K562 (cell line): Measurements from ENCODE around the gene ZDHHC12. TPM values are rescaled to one million over a fixed set of nuclear protein-coding genes. Genes with fewer than 3 reads are reported as not detected.

Source experiments
- ATAC-seq: fragments of 200-7000 bp; cut with Tn5 transposase; 3 replicates; pipeline ENCODE4 v1.9.1; 2020; ENCODE audit warnings: moderate library complexity
- BruUV-seq: library from RNA; stranded (reverse); fragments of 400-500 nt; replicated peaks from 2 replicates; lab custom pipeline; 2021; lab: Mats Ljungman, UMichigan
- CTCF ChIA-PET: fragments of 300-600 bp; formaldehyde crosslinking; extraction: SDS; loops from one replicate; lab custom pipeline; 2021; ENCODE audit warnings: low intra/inter-chr PET ratio; lab: Yijun Ruan, JAX
- POLR2A ChIA-PET: fragments of 300-600, 350-650 bp; sonication (Branson Sonifier 250); formaldehyde crosslinking; extraction: SDS; loops from one replicate; lab custom pipeline; 2021; ENCODE audit warnings: antibody characterized with exemption, inconsistent platforms; lab: Yijun Ruan, JAX
- DNase-seq, 4 experiments: peaks; one replicate each; pipeline versions ENCODE4 v3.0.0 to v3.0.0-alpha.2; 2011 to 2018; ENCODE audit warnings: low spot score in 3 of 4, mixed read lengths in 3 of 4; ENCODE audit errors: extremely low read depth in 1 of 4
- FAIRE-seq: peaks from 2 replicates; lab custom pipeline; 2011; peaks lifted over from hg19 to GRCh38; lab: Jason Lieb, UNC
- H2AFZ ChIP-seq: 2 replicates; pipeline ENCODE4 v1.6.0; 2011; ENCODE audit warnings: low read depth, low read length, control low read depth, inconsistent platforms
- H3K27ac ChIP-seq: fragments of 200-600 bp; 3 replicates; pipeline ENCODE4 v1.8.0; 2011; ENCODE audit warnings: low read depth, mild to moderate bottlenecking, control low read depth, inconsistent platforms, low read length, moderate library complexity, mixed read lengths; ENCODE audit errors: extremely low read depth
- H3K27me3 ChIP-seq, 2 experiments: fragments of 300-600 bp in 1 of 2; 2 replicates in 1 of 2; 3 replicates in 1 of 2; pipeline versions ENCODE4 v1.6.0 to v1.8.0; 2011; ENCODE audit warnings: inconsistent platforms in 2 of 2, low read length in 2 of 2, mild to moderate bottlenecking in 1 of 2, mixed read lengths in 1 of 2, moderate library complexity in 1 of 2; ENCODE audit not compliant: control insufficient read depth in 2 of 2, insufficient read depth in 2 of 2
- H3K36me3 ChIP-seq: fragments of 300-600 bp; 3 replicates; pipeline ENCODE4 v1.8.0; 2011; ENCODE audit warnings: mild to moderate bottlenecking, low read length, inconsistent platforms; ENCODE audit not compliant: control insufficient read depth, insufficient read depth
- H3K4me1 ChIP-seq, 2 experiments: fragments of 200-600 bp in 1 of 2; replicated peaks in 1 of 2; 2 replicates in 1 of 2; 3 replicates in 1 of 2; pipeline versions ENCODE4 v1.5.1 to v1.8.0; 2011; ENCODE audit warnings: inconsistent platforms in 2 of 2, low read length in 2 of 2, mild to moderate bottlenecking in 1 of 2, mixed read lengths in 1 of 2, moderate library complexity in 1 of 2; ENCODE audit not compliant: control insufficient read depth in 2 of 2, insufficient read depth in 2 of 2
- H3K4me2 ChIP-seq: 2 replicates; pipeline ENCODE4 v1.6.1; 2011; ENCODE audit warnings: low read length, control low read depth, inconsistent platforms, mixed read lengths; ENCODE audit not compliant: insufficient read depth
- H3K4me3 ChIP-seq: fragments of 200-600 bp; sonication (generic), shearing (Covaris generic); 2 replicates; pipeline ENCODE4 v1.5.1; 2016; ENCODE audit warnings: control low read depth, inconsistent platforms
- H3K79me2 ChIP-seq: fragments of 200-600 bp; 3 replicates; pipeline ENCODE4 v1.8.0; 2011; ENCODE audit warnings: low read length, inconsistent platforms; ENCODE audit not compliant: control insufficient read depth, insufficient read depth
- H3K9ac ChIP-seq, 2 experiments: 2 replicates each; pipeline versions ENCODE4 v1.6.0 to v1.6.1; 2011; ENCODE audit warnings: low read depth in 2 of 2, low read length in 2 of 2, control low read depth in 1 of 2, inconsistent platforms in 1 of 2, mild to moderate bottlenecking in 1 of 2, mixed read lengths in 1 of 2; ENCODE audit not compliant: insufficient read depth in 1 of 2
- H3K9me1 ChIP-seq: one replicate; pipeline ENCODE4 v1.6.0; 2011; ENCODE audit warnings: inconsistent platforms, mild to moderate bottlenecking, low read length, moderate library complexity; ENCODE audit not compliant: control insufficient read depth, insufficient read depth
- H3K9me3 ChIP-seq: replicated peaks from 2 replicates; pipeline ENCODE4 v1.5.1; 2011; ENCODE audit warnings: low read depth, low read length, inconsistent platforms; ENCODE audit not compliant: control insufficient read depth, insufficient read depth
- H4K20me1 ChIP-seq: replicated peaks from 2 replicates; pipeline ENCODE4 v1.6.1; 2011; ENCODE audit warnings: low read length, inconsistent platforms, mixed read lengths; ENCODE audit not compliant: control insufficient read depth, insufficient read depth
- ARID1B ChIP-seq: fragments of 450-650 bp; IDR thresholded peaks from 2 replicates; pipeline ENCODE4 v1.6.1; 2016; ENCODE audit warnings: antibody characterized with exemption, mild to moderate bottlenecking, inconsistent platforms
- DDX20 ChIP-seq: fragments of 450-650 bp; IDR thresholded peaks from 2 replicates; pipeline ENCODE4 v1.6.1; 2016; ENCODE audit warnings: missing genetic modification characterization, low read depth, mild to moderate bottlenecking, missing compliant biosample characterization, moderate library complexity
- GTF2A2 ChIP-seq: IDR thresholded peaks from 2 replicates; pipeline ENCODE4 v1.6.1; 2016; ENCODE audit warnings: mild to moderate bottlenecking, missing genetic modification characterization, missing compliant biosample characterization
- JUN ChIP-seq, 2 experiments: sonication (generic) in 1 of 2; formaldehyde crosslinking in 1 of 2; IDR thresholded peaks; 2 replicates each; pipeline versions ENCODE4 v1.6.1 to v1.8.0; 2012 to 2022; ENCODE audit warnings: borderline replicate concordance in 2 of 2, mild to moderate bottlenecking in 2 of 2, improper control_type of control experiment in 1 of 2, low read depth in 1 of 2, low read length in 1 of 2, missing genetic modification reagents in 1 of 2
- KAT2B ChIP-seq: IDR thresholded peaks from one replicate; pipeline ENCODE4 v1.6.1; 2012; ENCODE audit warnings: low read depth, mild to moderate bottlenecking, control low read depth, inconsistent platforms, low read length, moderate library complexity
- MYNN ChIP-seq, 2 experiments: sonication (generic); formaldehyde crosslinking in 1 of 2; IDR thresholded peaks; 2 replicates each; pipeline versions ENCODE4 v1.5.0 to v1.6.1; 2016 to 2020; ENCODE audit warnings: antibody characterized with exemption in 1 of 2, missing genetic modification reagents in 1 of 2
- RBM22 ChIP-seq: fragments of 200-400 bp; formaldehyde crosslinking; IDR thresholded peaks from 2 replicates; pipeline ENCODE4 v1.6.1; 2018; ENCODE audit warnings: low read length, low read depth; ENCODE audit not compliant: poor library complexity, severe bottlenecking
- REST ChIP-seq, 2 experiments: fragments of 450-650 bp; formaldehyde crosslinking in 1 of 2; IDR thresholded peaks; 2 replicates each; pipeline versions ENCODE4 v1.4.0 to v1.6.1; 2014 to 2020; ENCODE audit warnings: mild to moderate bottlenecking in 2 of 2, borderline replicate concordance in 1 of 2, low read depth in 1 of 2
- SMC3 ChIP-seq: conservative IDR thresholded peaks from 2 replicates; pipeline ENCODE4 v1.6.1; 2011; ENCODE audit warnings: low read depth, low read length, improper control_type of control experiment; ENCODE audit not compliant: insufficient read depth
- TCF7 ChIP-seq: sonication (generic); IDR thresholded peaks from 2 replicates; pipeline ENCODE4 v1.6.1; 2016; ENCODE audit warnings: antibody characterized with exemption, borderline replicate concordance
- ZNF212 ChIP-seq: fragments of 450-650 bp; formaldehyde crosslinking; IDR thresholded peaks from 2 replicates; pipeline ENCODE4 v1.4.0; 2020; ENCODE audit warnings: mild to moderate bottlenecking
- WGBS: fragments of 100-300 bp; shearing (Covaris generic); methylation state at CpG from one replicate; pipeline ENCODE4 v1.1.6; 2016; ENCODE audit warnings: low coverage, mixed read lengths; ENCODE audit not compliant: insufficient coverage; ENCODE audit errors: missing lambda C conversion rate; 5-methylcytosine and 5-hydroxymethylcytosine counted together
- in situ Hi-C: fragments of 300-500 bp; cut with MboI; formaldehyde crosslinking; loops from 4 replicates; pipeline ENCODE4 v1.15.0; 2018; ENCODE audit warnings: inconsistent platforms, mixed read lengths
- intact Hi-C: fragments of 100-400 bp; cut with micrococcal nuclease; formaldehyde crosslinking; loops from 2 replicates; pipeline ENCODE4 v1.14.2; 2022
- polyA plus RNA-seq, 8 experiments: library from polyadenylated mRNA; depleted of rRNA in 4 of 8; stranded (reverse) in 5 of 8; unstranded in 3 of 8; fragments of >200 nt; fragmentation: Nextera tagmentation in 2 of 8; fragmentation: Illumina TruSeq in 1 of 8; extraction: Ambion mirVana in 2 of 8; extraction: Trizol in 1 of 8; gene quantifications; 2 replicates each; pipeline versions ENCODE4 v1.2.1 to v1.2.3, GENCODE V29; 2011 to 2014; ENCODE audit warnings: inconsistent platforms in 1 of 8, missing spikeins in 1 of 8
- total RNA-seq, 7 experiments: library from RNA; depleted of rRNA in 6 of 7; stranded (reverse); fragments of >200 nt in 6 of 7; fragmentation: Illumina TruSeq in 2 of 7; extraction: Trizol in 2 of 7; gene quantifications; 2 replicates each; pipeline versions ENCODE4 v1.2.1 to v1.2.3, GENCODE V29; 2011 to 2021; ENCODE audit warnings: low replicate concordance in 1 of 7
- TF ChIP-seq, protein P1 (sequence below): fragments of 450-650 bp; IDR thresholded peaks from one replicate; pipeline ENCODE4 v1.6.1; 2018; ENCODE audit warnings: mild to moderate bottlenecking, moderate library complexity; ENCODE audit not compliant: partially characterized antibody

The ZDHHC12 gene
- total and polyA plus RNA-seq, 9 of the 15 experiments (the other 6 are each of a cell fraction or from before 2014, with no cell fraction given), result 0.21 to 38.0 (median 13.8) TPM

DNA sequence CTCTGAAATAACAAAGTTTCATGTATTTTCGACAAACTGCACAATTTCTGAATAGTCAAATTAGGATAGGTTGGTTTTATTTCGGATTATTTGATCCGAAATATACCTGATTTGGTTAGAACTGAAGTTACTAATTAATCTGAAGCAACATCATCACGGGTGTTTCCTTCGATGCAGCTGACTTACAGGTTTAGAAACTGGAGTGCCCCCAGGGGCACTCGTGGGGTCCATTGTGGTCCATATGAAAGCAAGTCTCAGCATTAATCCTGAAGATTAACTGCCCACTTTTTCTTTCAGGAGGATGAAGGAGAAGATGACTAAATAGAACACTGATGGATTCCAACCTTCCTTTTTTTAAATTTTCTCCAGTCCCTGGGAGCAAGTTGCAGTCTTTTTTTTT lies 29.6 kb downstream of the ZDHHC12 start:
- Histone ChIP-seq H3K36me3 (peaks cover 71% of the 10 kb centered on the region), H3K4me2 (no peak overlapping the region), H3K27me3 (no peaks in the 10 kb centered on the region), H3K79me2 (peaks cover 50% of the 10 kb centered on the region), H2AFZ (no peak overlapping the region)
- in situ Hi-C loops (loop anchor here (10.0 kb wide), 3 partner anchors 450 to 1090 kb away; no protein-coding TSS in a partner anchor), intact Hi-C loops (loop anchor here (10.0 kb wide), 1 partner anchor 980 kb away; no protein-coding TSS in a partner anchor)
- ChIA-PET POLR2A (interaction anchor here (0.6 to 0.8 kb wide), 2 partner anchors 12 to 45 kb away, joined by 3 to 4 read pairs; no protein-coding TSS in a partner anchor), CTCF (no interaction called here)
- DNase-seq, result no peak
- TF ChIP-seq ARID1B (no peak), ZNF212 (CRISPR knock-in tag) (no peak), DDX20 (tag) (no peak), GTF2A2 (no peak), SMC3 (no peak), RBM22 (no peak), TCF7 (no peak), JUN (IDR thresholded peaks at IDR 0.05; ENCODE audit: borderline replicate concordance, low read depth, low read length) (no peak), JUN (CRISPR knock-in tag; IDR thresholded peaks at IDR 0.05; ENCODE audit: borderline replicate concordance) (no peak), KAT2B (no peak), MYNN (IDR thresholded peaks at IDR 0.05) (no peak), MYNN (CRISPR knock-in tag; IDR thresholded peaks at IDR 0.05) (no peak), REST (IDR thresholded peaks at IDR 0.05; ENCODE audit: borderline replicate concordance) (no peak), REST (CRISPR knock-in tag; IDR thresholded peaks at IDR 0.05; ENCODE audit: low read depth) (no peak)
- TF ChIP-seq, protein P1, sequence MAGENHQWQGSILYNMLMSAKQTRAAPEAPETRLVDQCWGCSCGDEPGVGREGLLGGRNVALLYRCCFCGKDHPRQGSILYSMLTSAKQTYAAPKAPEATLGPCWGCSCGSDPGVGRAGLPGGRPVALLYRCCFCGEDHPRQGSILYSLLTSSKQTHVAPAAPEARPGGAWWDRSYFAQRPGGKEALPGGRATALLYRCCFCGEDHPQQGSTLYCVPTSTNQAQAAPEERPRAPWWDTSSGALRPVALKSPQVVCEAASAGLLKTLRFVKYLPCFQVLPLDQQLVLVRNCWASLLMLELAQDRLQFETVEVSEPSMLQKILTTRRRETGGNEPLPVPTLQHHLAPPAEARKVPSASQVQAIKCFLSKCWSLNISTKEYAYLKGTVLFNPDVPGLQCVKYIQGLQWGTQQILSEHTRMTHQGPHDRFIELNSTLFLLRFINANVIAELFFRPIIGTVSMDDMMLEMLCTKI, result no peak
- TF ChIP-seq, all 486 proteins: peak for 0
- Histone ChIP-seq H4K20me1 (peaks cover 14% of the 10 kb centered on the region), H3K9me1 (no peaks in the 10 kb centered on the region), H3K9me3 (no peaks in the 10 kb centered on the region), H3K4me1 (peaks cover 5% of the 10 kb centered on the region in 2 experiments; a peak in 3 of 5 replicates), H3K27ac (no peak overlapping the region), H3K4me3 (no peak overlapping the region), H3K9ac (no peak overlapping the region)
- no TSS peak for BruUV-seq
- no peak for ATAC-seq
- FAIRE-seq, result no peak
- WGBS, result 94% methylated on average over 6 of the region's 6 CpGs
